ENCODE data around the gene VAV2.

GRCh38 chr9:134037641-134038040 is 45.5 kb upstream of the VAV2 start:
- TF ChIP-seq POLR2A (IDR thresholded peaks at IDR 0.05) (no peak), CTCF (IDR thresholded peaks at IDR 0.05) (no peak)

Measured in breast epithelium (tissue), 3 donors.